Bronchial epithelial cell (primary cell): ENCODE data around the gene SLC25A19. TPM values are rescaled to one million over a fixed set of nuclear protein-coding genes. Genes with fewer than 3 reads are reported as not detected.

Experiments used
- DNase-seq: peaks from one replicate; pipeline ENCODE4 v3.0.0-alpha.2; 2010; ENCODE audit warnings: low read depth
- FAIRE-seq: peaks from 2 replicates; lab custom pipeline; 2011; peaks lifted over from hg19 to GRCh38; lab: Jason Lieb, UNC
- H3K27me3 ChIP-seq: 2 replicates; pipeline ENCODE4 v1.5.1; 2011; ENCODE audit warnings: low read length; ENCODE audit not compliant: control insufficient read depth, insufficient read depth
- H3K36me3 ChIP-seq: 2 replicates; pipeline ENCODE4 v1.5.1; 2011; ENCODE audit warnings: low read length; ENCODE audit not compliant: control insufficient read depth, insufficient read depth
- H3K4me3 ChIP-seq: 2 replicates; pipeline ENCODE4 v1.5.1; 2011; ENCODE audit warnings: mild to moderate bottlenecking, low read depth, low read length, control low read depth
- CTCF ChIP-seq: IDR thresholded peaks from 2 replicates; pipeline ENCODE4 v1.5.1; 2011; ENCODE audit warnings: mild to moderate bottlenecking, moderate library complexity, low read length, control low read depth, inconsistent platforms; ENCODE audit not compliant: insufficient read depth, severe bottlenecking
- total RNA-seq: library from RNA; depleted of rRNA; stranded (reverse); fragments of >200 nt; gene quantifications from 2 replicates; pipeline ENCODE4 v1.2.1, GENCODE V29; 2014

SLC25A19 gene
- total RNA-seq, 1 donor from 2014 or later: 12.1 TPM

- Histone ChIP-seq H3K27me3 (no peaks in the 10 kb centered on the region), H3K36me3 (peaks cover 55% of the 10 kb centered on the region), H3K4me3 (no peak overlapping the region)
- no peak for DNase-seq
- no peak for FAIRE-seq
- no peak for TF ChIP-seq CTCF
Measured at GRCh38 chr17:75239778-75240393, 49.3 kb downstream of the SLC25A19 start.

GRCh38 chr17:75239214-75239613, 50.0 kb downstream of the SLC25A19 start:
- peaks cover 57% of the 10 kb centered on the region for H3K36me3 ChIP-seq
- no peaks in the 10 kb centered on the region for H3K27me3 ChIP-seq
- H3K4me3 ChIP-seq: no peak overlapping the region
- DNase-seq: no peak
- TF ChIP-seq CTCF: no peak
- no peak for FAIRE-seq

- peak; percentile 57 for DNase-seq
- H3K4me3 ChIP-seq: no peak overlapping the region
- H3K27me3 ChIP-seq: no peaks in the 10 kb centered on the region
- FAIRE-seq: no peak
- peak; percentile 87 for TF ChIP-seq CTCF
- H3K36me3 ChIP-seq: peaks cover 53% of the 10 kb centered on the region
Measured at GRCh38 chr17:75238684-75239191, 50.5 kb downstream of the SLC25A19 start.

GRCh38 chr17:75238020-75238580, 51.1 kb downstream of the SLC25A19 start:
- FAIRE-seq: no peak
- TF ChIP-seq CTCF: no peak

GRCh38 chr17:75237100-75238014, 51.9 kb downstream of the SLC25A19 start:
- no peak for TF ChIP-seq CTCF
- peaks cover 48% of the 10 kb centered on the region for H3K36me3 ChIP-seq

More at GRCh38 chr17:75238020-75238580, 51.1 kb downstream of the SLC25A19 start:
- Histone ChIP-seq H3K36me3 (peaks cover 47% of the 10 kb centered on the region), H3K27me3 (no peaks in the 10 kb centered on the region), H3K4me3 (no peak overlapping the region)
- no peak for DNase-seq

More at GRCh38 chr17:75237100-75238014, 51.9 kb downstream of the SLC25A19 start:
- Histone ChIP-seq H3K4me3 (no peak overlapping the region), H3K27me3 (no peaks in the 10 kb centered on the region)
- no peak for DNase-seq
- no peak for FAIRE-seq
